C1 segment of cervical spinal cord (tissue), 14 donors: Measurements from ENCODE around the gene NPIPB12.
"Not testable (repeated sequence)": the region's sequence is repeated elsewhere in the genome, so short reads cannot be mapped to it uniquely, and the experiment has no call there.

ENCODE experiments used
- DNase-seq, 14 donors: peaks; one replicate each; lab custom pipeline; 2025; lab: John Stamatoyannopoulos, UW

Gene NPIPB12

GRCh38 chr16:29506308-29506707, at the start of gene NPIPB12:
Gene NPIPB12 (minus strand): TSS chr16:29506408.
- DNase-seq = not testable (repeated sequence)

GRCh38 chr16:29521520-29521919, 15.3 kb upstream of the NPIPB12 start:
- DNase-seq = not testable (repeated sequence)

GRCh38 chr16:29482276-29482675, 23.9 kb downstream of the NPIPB12 start:
- DNase-seq = not testable (repeated sequence)

- not testable (repeated sequence) for DNase-seq
Measured at GRCh38 chr16:29472065-29472464, 34.1 kb downstream of the NPIPB12 start.

- DNase-seq = not testable (repeated sequence)
Measured at GRCh38 chr16:29469660-29470059, 36.5 kb downstream of the NPIPB12 start.

- DNase-seq = not testable (repeated sequence)
Measured at GRCh38 chr16:29467654-29468366, 38.4 kb downstream of the NPIPB12 start.

- DNase-seq = not testable (repeated sequence)
Measured at GRCh38 chr16:29466904-29467303, 39.3 kb downstream of the NPIPB12 start.

- DNase-seq = not testable (repeated sequence)
Measured at GRCh38 chr16:29465985-29466824, 40.0 kb downstream of the NPIPB12 start.

- not testable (repeated sequence) for DNase-seq
Measured at GRCh38 chr16:29460647-29461030, 45.6 kb downstream of the NPIPB12 start.

- DNase-seq = not testable (repeated sequence)
Measured at GRCh38 chr16:29459706-29460646, 46.2 kb downstream of the NPIPB12 start, which contains the start of gene SULT1A4. Gene SULT1A4 (plus strand): TSS chr16:29459913. CDS start chr16:29461386, 1,473 bp downstream.

- not testable (repeated sequence) for DNase-seq
Measured at GRCh38 chr16:29457660-29458059, 48.5 kb downstream of the NPIPB12 start.

- DNase-seq = not testable (repeated sequence)
Measured at GRCh38 chr16:29454828-29455227, 51.4 kb downstream of the NPIPB12 start.

GRCh38 chr16:29454269-29454668, 51.9 kb downstream of the NPIPB12 start, which contains the start of the genes BOLA2 and SLX1B:
Gene BOLA2 (minus strand): TSS chr16:29454351. CDS start chr16:29454253, 98 bp downstream.
Gene SLX1B (plus strand): TSS chr16:29454533.
- not testable (repeated sequence) for DNase-seq

GRCh38 chr16:29453754-29454153, 52.5 kb downstream of the NPIPB12 start:
- DNase-seq = not testable (repeated sequence)
